AG09319 (cell line): ENCODE measurements around the gene CASP1.

Experiments used
- DNase-seq: peaks from one replicate; pipeline ENCODE4 v3.0.0-alpha.2; 2010; ENCODE audit warnings: low read depth; ENCODE audit errors: extremely low read depth
- TF ChIP-seq, protein P1 (sequence below): IDR thresholded peaks from 2 replicates; pipeline ENCODE4 v1.5.1; 2011; ENCODE audit warnings: low read depth, mild to moderate bottlenecking, inconsistent platforms, low read length, moderate library complexity

CASP1 gene

DNA sequence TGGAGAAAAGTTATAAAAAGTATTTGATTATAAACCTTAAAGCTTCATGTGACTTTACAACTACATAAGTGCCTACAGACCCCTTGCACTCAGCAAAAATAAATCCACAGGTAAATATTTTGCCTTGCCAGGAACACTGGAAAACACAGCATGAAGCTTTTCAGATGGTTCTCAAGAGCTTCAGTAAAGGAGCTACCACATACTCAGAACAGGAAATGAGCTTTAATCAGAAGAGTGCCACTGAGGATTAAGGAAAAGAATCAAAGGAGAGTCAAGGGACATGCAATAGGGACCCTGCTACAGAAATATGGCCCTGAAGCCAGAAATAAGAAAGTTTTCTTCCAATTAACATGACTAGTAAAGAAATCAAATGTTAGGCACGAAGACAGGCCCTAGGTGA is 1.2 kb downstream of the CASP1 start:
- DNase-seq = no peak
- TF ChIP-seq, protein P1, sequence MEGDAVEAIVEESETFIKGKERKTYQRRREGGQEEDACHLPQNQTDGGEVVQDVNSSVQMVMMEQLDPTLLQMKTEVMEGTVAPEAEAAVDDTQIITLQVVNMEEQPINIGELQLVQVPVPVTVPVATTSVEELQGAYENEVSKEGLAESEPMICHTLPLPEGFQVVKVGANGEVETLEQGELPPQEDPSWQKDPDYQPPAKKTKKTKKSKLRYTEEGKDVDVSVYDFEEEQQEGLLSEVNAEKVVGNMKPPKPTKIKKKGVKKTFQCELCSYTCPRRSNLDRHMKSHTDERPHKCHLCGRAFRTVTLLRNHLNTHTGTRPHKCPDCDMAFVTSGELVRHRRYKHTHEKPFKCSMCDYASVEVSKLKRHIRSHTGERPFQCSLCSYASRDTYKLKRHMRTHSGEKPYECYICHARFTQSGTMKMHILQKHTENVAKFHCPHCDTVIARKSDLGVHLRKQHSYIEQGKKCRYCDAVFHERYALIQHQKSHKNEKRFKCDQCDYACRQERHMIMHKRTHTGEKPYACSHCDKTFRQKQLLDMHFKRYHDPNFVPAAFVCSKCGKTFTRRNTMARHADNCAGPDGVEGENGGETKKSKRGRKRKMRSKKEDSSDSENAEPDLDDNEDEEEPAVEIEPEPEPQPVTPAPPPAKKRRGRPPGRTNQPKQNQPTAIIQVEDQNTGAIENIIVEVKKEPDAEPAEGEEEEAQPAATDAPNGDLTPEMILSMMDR = no peak

DNA sequence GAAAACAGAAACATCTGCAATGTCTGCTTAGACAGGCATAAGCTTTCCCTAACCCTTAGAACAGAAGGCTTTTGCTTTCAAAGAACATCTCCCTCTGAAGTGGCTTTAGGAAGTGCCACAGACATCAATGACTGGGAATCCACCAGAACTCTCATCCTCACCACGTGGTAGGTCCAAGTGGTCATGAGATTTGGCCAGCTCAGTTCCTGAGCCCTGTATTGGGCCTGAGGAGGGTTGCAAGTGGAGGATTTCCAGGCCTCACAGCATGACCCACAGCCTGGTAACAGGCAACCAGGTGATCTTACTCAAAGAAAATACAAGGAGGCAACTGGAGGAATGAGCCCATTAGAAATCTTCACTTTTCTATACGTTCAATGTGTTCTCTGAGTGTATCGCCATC is 1.6 kb downstream of the CASP1 start:
- no peak for DNase-seq
- TF ChIP-seq, protein P1 = no peak

DNA sequence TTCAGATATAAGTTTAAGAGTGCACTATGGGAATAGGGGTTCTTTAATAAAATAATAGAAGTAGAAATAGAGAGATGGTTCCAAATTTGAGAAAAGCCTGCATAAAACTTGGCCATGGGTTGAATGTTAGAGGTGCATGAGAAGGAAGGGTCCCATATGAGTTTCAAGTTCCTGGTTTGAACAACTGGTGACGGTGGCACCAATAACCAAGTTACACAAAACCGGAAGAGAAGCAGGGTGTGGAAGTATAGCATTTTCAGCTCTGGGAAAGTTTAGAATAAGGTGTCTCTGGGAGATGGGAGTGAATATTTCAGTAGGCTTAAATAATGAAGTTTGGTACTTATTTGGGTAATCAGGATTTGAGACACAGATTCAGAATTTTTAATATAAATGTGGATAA is 2.4 kb downstream of the CASP1 start:
- TF ChIP-seq, protein P1 = no peak
- no peak for DNase-seq

DNA sequence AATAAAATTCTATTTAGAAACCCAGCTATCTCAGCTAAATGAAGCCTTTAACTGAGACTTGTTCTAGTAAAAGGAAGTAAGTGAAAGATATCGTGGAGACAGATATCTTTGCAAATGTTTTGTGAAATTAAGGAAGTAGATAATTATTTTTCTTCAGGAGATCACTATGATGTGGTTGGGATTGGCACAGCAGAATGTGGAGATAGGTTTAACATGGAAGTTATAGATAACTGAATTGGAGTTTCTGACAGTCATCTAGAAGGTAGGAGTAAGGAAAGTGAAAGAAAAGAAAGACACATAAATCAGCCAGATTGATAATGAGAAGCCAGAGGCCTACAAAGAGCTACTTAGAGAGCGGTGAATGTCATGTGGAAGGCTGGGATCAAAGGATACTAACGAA is 7.3 kb downstream of the CASP1 start:
- no peak for DNase-seq
- TF ChIP-seq, protein P1 = no peak

DNA sequence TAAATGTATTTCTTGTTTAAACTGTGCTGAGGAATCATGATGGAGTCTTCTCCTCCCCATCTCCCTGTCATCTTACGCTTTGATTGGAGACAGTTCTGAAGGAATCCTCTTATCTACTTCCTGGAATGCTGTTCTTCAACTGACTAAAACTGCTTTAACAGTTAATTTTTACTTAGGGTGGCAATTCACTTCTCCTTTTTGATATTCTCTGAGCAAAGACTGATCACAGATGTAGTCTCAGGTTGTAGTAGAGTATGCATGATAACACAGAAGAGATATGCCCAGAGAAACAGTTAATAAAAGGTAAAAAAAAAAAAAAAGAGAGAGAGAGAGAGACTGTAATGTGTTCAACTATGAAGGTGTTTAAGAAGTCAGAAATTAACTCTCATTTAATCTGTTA is 10.6 kb downstream of the CASP1 start:
- no peak for DNase-seq
- TF ChIP-seq, protein P1 = no peak

DNA sequence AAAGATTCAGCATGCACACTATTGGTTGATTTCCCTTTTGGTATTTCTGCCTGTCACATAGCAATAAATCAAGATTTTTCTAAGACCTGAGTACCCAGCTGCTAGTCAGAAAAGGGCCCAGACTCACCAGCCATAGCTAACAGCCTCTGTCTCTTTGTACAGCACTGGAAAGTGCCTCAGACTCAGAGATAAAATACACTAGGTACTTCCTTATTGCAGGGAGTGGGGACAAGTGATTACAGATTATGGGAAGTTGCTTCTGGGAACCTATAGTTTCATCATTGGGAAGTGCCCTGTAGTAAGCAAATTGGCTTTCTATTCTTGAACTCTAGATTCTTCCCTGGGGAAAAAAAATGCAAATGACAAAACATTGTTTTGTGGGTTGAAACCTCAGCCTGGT is 11.9 kb downstream of the CASP1 start, which contains the start of gene CASP5:
CASP5 (minus strand) TSS at position 166 of the 400 bp plus-strand sequence; CDS start at position 134, 32 bp downstream.
- DNase-seq = no peak
- TF ChIP-seq, protein P1 = no peak

DNA sequence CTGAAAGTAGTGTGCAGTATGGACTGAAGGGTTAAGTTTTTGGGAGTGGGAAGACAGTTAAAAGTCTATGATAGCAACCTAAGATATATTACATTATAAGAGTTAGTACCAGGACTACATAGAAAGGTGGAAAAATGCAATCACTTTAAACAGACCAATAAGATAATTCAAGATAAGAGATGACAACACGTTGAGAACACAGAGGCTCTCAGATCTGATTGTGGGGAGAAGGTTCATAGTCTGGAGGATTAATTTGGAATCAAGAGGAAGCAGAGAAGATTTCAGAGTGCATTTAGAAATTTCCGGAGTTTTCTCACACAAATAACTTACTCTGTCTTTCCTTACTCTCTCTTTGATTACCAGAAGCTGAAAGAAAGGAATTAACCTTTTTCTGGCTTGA is 12.4 kb downstream of the CASP1 start:
- DNase-seq = no peak
- TF ChIP-seq, protein P1 = no peak
